Measurements from ENCODE around the gene GRM7.

GRM7 gene

GRCh38 chr3:7581831-7582230 is 720.9 kb downstream of the GRM7 start:
- no peak for DNase-seq (ENCODE audit: low read depth)

- no peak for DNase-seq (ENCODE audit: low read depth)
Observed at GRCh38 chr3:7585052-7585451, 724.1 kb downstream of the GRM7 start.

GRCh38 chr3:7588236-7588635 is 727.3 kb downstream of the GRM7 start:
- no peak for DNase-seq (ENCODE audit: low read depth)

- DNase-seq (ENCODE audit: low read depth), result no peak
Observed at GRCh38 chr3:7589526-7589925, 728.6 kb downstream of the GRM7 start.

- DNase-seq (ENCODE audit: low read depth), result no peak
Observed at GRCh38 chr3:7602297-7602696, 741.4 kb downstream of the GRM7 start.

- no peak for DNase-seq (ENCODE audit: low read depth)
Observed at GRCh38 chr3:7607083-7607482, 746.2 kb downstream of the GRM7 start.

GRCh38 chr3:7607676-7608075 is 746.8 kb downstream of the GRM7 start:
- no peak for DNase-seq (ENCODE audit: low read depth)

- no peak for DNase-seq (ENCODE audit: low read depth)
Observed at GRCh38 chr3:7610634-7611033, 749.7 kb downstream of the GRM7 start.

- no peak for DNase-seq (ENCODE audit: low read depth)
Observed at GRCh38 chr3:7615043-7615442, 754.1 kb downstream of the GRM7 start.

- DNase-seq (ENCODE audit: low read depth), result no peak
Observed at GRCh38 chr3:7618606-7619005, 757.7 kb downstream of the GRM7 start.

- no peak for DNase-seq (ENCODE audit: low read depth)
Observed at GRCh38 chr3:7620401-7620800, 759.5 kb downstream of the GRM7 start.

GRCh38 chr3:7621046-7621630 is 760.2 kb downstream of the GRM7 start:
- no peak for DNase-seq (ENCODE audit: low read depth)

GRCh38 chr3:7621651-7622050 is 760.7 kb downstream of the GRM7 start:
- DNase-seq (ENCODE audit: low read depth), result no peak

- no peak for DNase-seq (ENCODE audit: low read depth)
Observed at GRCh38 chr3:7625021-7625420, 764.1 kb downstream of the GRM7 start.

GRCh38 chr3:7630351-7630911 is 769.5 kb downstream of the GRM7 start:
- DNase-seq (ENCODE audit: low read depth), result no peak

- no peak for DNase-seq (ENCODE audit: low read depth)
Observed at GRCh38 chr3:7630925-7631324, 770.0 kb downstream of the GRM7 start.

GRCh38 chr3:7632305-7632704 is 771.4 kb downstream of the GRM7 start:
- no peak for DNase-seq (ENCODE audit: low read depth)

GRCh38 chr3:7637694-7638093 is 776.8 kb downstream of the GRM7 start:
- DNase-seq (ENCODE audit: low read depth), result no peak

GRCh38 chr3:7638103-7638502 is 777.2 kb downstream of the GRM7 start:
- no peak for DNase-seq (ENCODE audit: low read depth)

GRCh38 chr3:7640787-7641186 is 779.9 kb downstream of the GRM7 start:
- no peak for DNase-seq (ENCODE audit: low read depth)

GRCh38 chr3:7646851-7647250 is 785.9 kb downstream of the GRM7 start:
- DNase-seq (ENCODE audit: low read depth), result no peak

GRCh38 chr3:7650466-7650865 is 789.6 kb downstream of the GRM7 start:
- DNase-seq (ENCODE audit: low read depth), result no peak

GRCh38 chr3:7651274-7651673 is 790.4 kb downstream of the GRM7 start:
- DNase-seq (ENCODE audit: low read depth), result no peak
